Measurements from ENCODE around the gene C10orf120. TPM values are rescaled to one million over a fixed set of nuclear protein-coding genes. Genes with fewer than 3 reads are reported as not detected.

C10orf120 gene
- total and polyA plus RNA-seq, 2 donors (not counting 1 experiment from before 2014, with no cell fraction given): not detected

DNA sequence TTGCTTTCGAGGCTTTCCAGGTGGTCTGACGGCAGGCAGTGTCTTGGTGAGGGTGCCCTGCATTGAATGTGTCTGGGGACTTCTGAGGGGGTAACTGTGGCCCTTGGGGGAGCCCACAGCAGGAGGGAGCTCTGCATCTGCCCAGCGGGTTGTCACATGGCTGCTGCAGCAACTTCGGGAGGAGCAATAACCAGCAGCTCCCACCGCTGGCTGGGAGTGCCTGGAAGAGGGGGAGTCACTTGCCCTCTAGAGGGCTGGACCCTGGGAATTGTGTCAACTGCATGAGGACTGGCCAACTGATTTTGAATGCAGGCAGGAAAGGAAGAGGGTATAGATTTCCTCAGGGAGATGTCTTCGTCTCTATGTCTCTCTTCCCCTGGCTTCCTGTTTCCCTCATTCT lies 26.4 kb downstream of the C10orf120 start:
- peaks cover 0 to 4% (median 0%) of the 10 kb centered on the region in 4 experiments for H3K27me3 ChIP-seq (replicated peaks in 1 of 4; ENCODE audit: control extremely low read depth in 1 of 4, control insufficient read depth in 3 of 4, insufficient read depth in 4 of 4, low read length in 3 of 4)
- H3K36me3 ChIP-seq (replicated peaks in 1 of 2; ENCODE audit: control extremely low read depth in 1 of 2, control insufficient read depth in 1 of 2, extremely low read depth in 1 of 2, insufficient read depth in 2 of 2, low read length in 1 of 2): no peaks in the 10 kb centered on the region
- ChIA-PET CTCF (interaction anchor here (1.3 kb wide), 1 partner anchor 9 kb away, joined by 3 read pairs; no protein-coding TSS in a partner anchor), POLR2A (no interaction called here)
- H3K4me1 Mint-ChIP-seq: no peaks in the 10 kb centered on the region
- no peak overlapping the region for H3K4me3 Mint-ChIP-seq
- H3K27ac ChIP-seq (ENCODE audit: low read length in 2 of 2): no peak overlapping the region
- DNase-seq (no peak), ATAC-seq (ENCODE audit: low read depth) (no peak)
- H3K27me3 Mint-ChIP-seq: peaks cover 21% of the 10 kb centered on the region
- H3K9me3 Mint-ChIP-seq (ENCODE audit: insufficient read depth): no peaks in the 10 kb centered on the region
- H4K20me1 ChIP-seq (ENCODE audit: control insufficient read depth, insufficient read depth, low read length, poor library complexity, severe bottlenecking): no peaks in the 10 kb centered on the region
- no peaks in the 10 kb centered on the region for H3K4me1 ChIP-seq (ENCODE audit: control insufficient read depth in 2 of 2, insufficient read depth in 2 of 2, low read length in 2 of 2)
- H3K4me3 ChIP-seq (ENCODE audit: control extremely low read depth in 1 of 5, extremely low read depth in 1 of 5, insufficient read depth in 1 of 5, low read depth in 2 of 5, low read length in 4 of 5): no peak overlapping the region
- H2AFZ ChIP-seq (ENCODE audit: insufficient read depth, low read depth, low read length, poor library complexity, severe bottlenecking): no peak overlapping the region
- intact Hi-C loops (cut with micrococcal nuclease): no loop called here
- H3K9me3 ChIP-seq (ENCODE audit: control extremely low read depth in 1 of 3, control insufficient read depth in 2 of 3, insufficient read depth in 1 of 3, low read length in 2 of 3): no peaks in the 10 kb centered on the region
- H3K79me2 ChIP-seq (ENCODE audit: control insufficient read depth, insufficient read depth, low read length): no peaks in the 10 kb centered on the region
- H3K4me2 ChIP-seq (replicated peaks; ENCODE audit: low read depth, low read length, poor library complexity, severe bottlenecking): no peak overlapping the region
- TF ChIP-seq EZH2 (IDR thresholded peaks at IDR 0.05; ENCODE audit: borderline replicate concordance, insufficient read depth, low read depth, low read length, poor library complexity, severe bottlenecking) (no peak), CTCF (IDR thresholded peaks at IDR 0.05) (no peak)
- 49% methylated on average over 5 of the region's 6 CpGs for WGBS (ENCODE audit: insufficient coverage)
- no peak overlapping the region for H3K27ac Mint-ChIP-seq
- no peak overlapping the region for H3K9ac ChIP-seq (ENCODE audit: low read length)

- Histone ChIP-seq H3K79me2 (ENCODE audit: control insufficient read depth, insufficient read depth, low read length) (no peaks in the 10 kb centered on the region), H3K27me3 (replicated peaks in 1 of 4; ENCODE audit: control extremely low read depth in 1 of 4, control insufficient read depth in 3 of 4, insufficient read depth in 4 of 4, low read length in 3 of 4) (peaks cover 0 to 4% (median 0%) of the 10 kb centered on the region in 4 experiments), H3K9ac (ENCODE audit: low read length) (no peak overlapping the region), H3K36me3 (replicated peaks in 1 of 2; ENCODE audit: control extremely low read depth in 1 of 2, control insufficient read depth in 1 of 2, extremely low read depth in 1 of 2, insufficient read depth in 2 of 2, low read length in 1 of 2) (no peaks in the 10 kb centered on the region), H3K4me1 (ENCODE audit: control insufficient read depth in 2 of 2, insufficient read depth in 2 of 2, low read length in 2 of 2) (no peaks in the 10 kb centered on the region), H4K20me1 (ENCODE audit: control insufficient read depth, insufficient read depth, low read length, poor library complexity, severe bottlenecking) (no peaks in the 10 kb centered on the region), H3K4me2 (replicated peaks; ENCODE audit: low read depth, low read length, poor library complexity, severe bottlenecking) (no peak overlapping the region), H3K9me3 (ENCODE audit: control extremely low read depth in 1 of 3, control insufficient read depth in 2 of 3, insufficient read depth in 1 of 3, low read length in 2 of 3) (no peaks in the 10 kb centered on the region), H3K4me3 (ENCODE audit: control extremely low read depth in 1 of 5, extremely low read depth in 1 of 5, insufficient read depth in 1 of 5, low read depth in 2 of 5, low read length in 4 of 5) (no peak overlapping the region), H2AFZ (ENCODE audit: insufficient read depth, low read depth, low read length, poor library complexity, severe bottlenecking) (no peak overlapping the region), H3K27ac (ENCODE audit: low read length in 2 of 2) (no peak overlapping the region)
- intact Hi-C loops (cut with micrococcal nuclease): no loop called here
- Mint-ChIP-seq H3K9me3 (ENCODE audit: insufficient read depth) (no peaks in the 10 kb centered on the region), H3K27me3 (peaks cover 22% of the 10 kb centered on the region), H3K27ac (no peak overlapping the region), H3K4me1 (no peaks in the 10 kb centered on the region), H3K4me3 (no peak overlapping the region)
- DNase-seq: no peak
- TF ChIP-seq EZH2 (IDR thresholded peaks at IDR 0.05; ENCODE audit: borderline replicate concordance, insufficient read depth, low read depth, low read length, poor library complexity, severe bottlenecking) (no peak), CTCF (IDR thresholded peaks at IDR 0.05) (no peak)
- no peak for ATAC-seq (ENCODE audit: low read depth)
- ChIA-PET CTCF (no interaction called here), POLR2A (no interaction called here)
- WGBS (ENCODE audit: insufficient coverage): 100% methylated on average over 4 of the region's 4 CpGs
These were observed 27.0 kb downstream of the C10orf120 start for GRCh38 chr10:122672655-122673054.
